Activated CD4-positive, alpha-beta T cell treated with anti-CD3 and anti-CD28 coated beads for 36 hours (primary cell): Measurements from ENCODE around the gene EMILIN3. TPM values are rescaled to one million over a fixed set of nuclear protein-coding genes. Genes with fewer than 3 reads are reported as not detected.

Experiments used
- ATAC-seq: fragments of 200-7000 bp; cut with Tn5 transposase; one replicate; pipeline ENCODE4 v1.10.0; 2021; ENCODE audit warnings: mild to moderate bottlenecking, moderate library complexity
- CTCF ChIA-PET: fragments of 350-600 bp; sonication (Branson Sonifier 250); formaldehyde crosslinking; loops from one replicate; lab custom pipeline; 2021; ENCODE audit warnings: antibody characterized with exemption; lab: Charles Lee
- POLR2A ChIA-PET: fragments of 350-600 bp; sonication (Branson Sonifier 250); formaldehyde crosslinking; loops from one replicate; lab custom pipeline; 2021; ENCODE audit warnings: antibody characterized with exemption, inconsistent platforms; lab: Charles Lee
- DNase-seq: peaks from one replicate; pipeline ENCODE4 v3.0.0-alpha.2; 2020
- H3K27ac Mint-ChIP-seq: one replicate; pipeline ENCODE4 v1.8.0; 2021; ENCODE audit warnings: mixed read lengths
- H3K27me3 Mint-ChIP-seq: one replicate; pipeline ENCODE4 v1.8.0; 2021; ENCODE audit warnings: mixed read lengths
- H3K36me3 Mint-ChIP-seq: one replicate; pipeline ENCODE4 v1.8.0; 2021; ENCODE audit warnings: low read depth, mixed read lengths
- H3K4me1 Mint-ChIP-seq: one replicate; pipeline ENCODE4 v1.8.0; 2021; ENCODE audit warnings: mixed read lengths
- H3K4me3 Mint-ChIP-seq: one replicate; pipeline ENCODE4 v1.8.0; 2021; ENCODE audit warnings: mild to moderate bottlenecking, moderate library complexity, mixed read lengths
- H3K9me3 Mint-ChIP-seq: one replicate; pipeline ENCODE4 v1.8.0; 2021; ENCODE audit warnings: low read depth, mixed read lengths
- intact Hi-C, 2 experiments: fragments of 100-400 bp; cut with DNase I in 1 of 2; cut with micrococcal nuclease in 1 of 2; formaldehyde crosslinking; loops; one replicate each; pipeline versions ENCODE4 v1.14.2 to v1.15.1; 2022 to 2024; cut with DNase I, micrococcal nuclease
- total RNA-seq, 2 experiments: library from RNA; stranded (reverse); gene quantifications; one replicate each; pipeline ENCODE4 v1.2.3, GENCODE V29; 2021

Gene EMILIN3
- total RNA-seq, 2 experiments from 2014 or later, result 0.05 to 0.16 TPM

- Mint-ChIP-seq H3K27me3 (no peaks in the 10 kb centered on the region), H3K27ac (no peak overlapping the region), H3K9me3 (no peaks in the 10 kb centered on the region), H3K36me3 (no peaks in the 10 kb centered on the region), H3K4me1 (peaks cover 13% of the 10 kb centered on the region), H3K4me3 (no peak overlapping the region)
- ATAC-seq (no peak), DNase-seq (no peak)
- ChIA-PET POLR2A (no interaction called here), CTCF (interaction anchor here (0.6 to 1.2 kb wide), 2 partner anchors 10 to 533 kb away, joined by 4 to 5 read pairs; partner anchors contain the start of gene LPIN3)
- intact Hi-C loops, result no loop called here
These were observed 35.7 kb downstream of the EMILIN3 start for GRCh38 chr20:41330941-41331340.

GRCh38 chr20:41330343-41330720 lies 36.3 kb downstream of the EMILIN3 start:
- no peaks in the 10 kb centered on the region for H3K27me3 Mint-ChIP-seq
- ATAC-seq, result no peak
- H3K4me1 Mint-ChIP-seq, result peaks cover 13% of the 10 kb centered on the region
- no peaks in the 10 kb centered on the region for H3K36me3 Mint-ChIP-seq
- intact Hi-C loops, result no loop called here
- H3K9me3 Mint-ChIP-seq, result no peaks in the 10 kb centered on the region
- no peak overlapping the region for H3K4me3 Mint-ChIP-seq
- H3K27ac Mint-ChIP-seq, result no peak overlapping the region
- no peak for DNase-seq
- ChIA-PET CTCF (interaction anchor here (1.2 to 1.8 kb wide), 5 partner anchors 9 to 194 kb away, joined by 4 to 12 read pairs (median 5); partner anchors contain the start of gene LPIN3), POLR2A (no interaction called here)

- POLR2A ChIA-PET, result interaction anchor here (0.6 kb wide), 2 partner anchors 10 to 135 kb away, joined by 3 to 5 read pairs; no protein-coding TSS in a partner anchor
- DNase-seq, result peak; percentile 83
- no peaks in the 10 kb centered on the region for H3K9me3 Mint-ChIP-seq
- H3K4me1 Mint-ChIP-seq, result peaks cover 13% of the 10 kb centered on the region
- peak overlapping the region; percentile 10 for H3K27ac Mint-ChIP-seq
- no peaks in the 10 kb centered on the region for H3K36me3 Mint-ChIP-seq
- CTCF ChIA-PET, result interaction anchor here (0.5 to 1.8 kb wide), 8 partner anchors 8 to 235 kb away, joined by 3 to 12 read pairs (median 4); partner anchors contain the start of gene LPIN3
- no peaks in the 10 kb centered on the region for H3K27me3 Mint-ChIP-seq
- H3K4me3 Mint-ChIP-seq, result no peak overlapping the region
- peak; percentile 100 for ATAC-seq
- intact Hi-C loops, result no loop called here
These were observed 36.9 kb downstream of the EMILIN3 start for GRCh38 chr20:41329435-41330342.

- H3K4me3 Mint-ChIP-seq, result no peak overlapping the region
- H3K9me3 Mint-ChIP-seq, result no peaks in the 10 kb centered on the region
- H3K36me3 Mint-ChIP-seq, result no peaks in the 10 kb centered on the region
- H3K27me3 Mint-ChIP-seq, result no peaks in the 10 kb centered on the region
- intact Hi-C loops, result no loop called here
- H3K4me1 Mint-ChIP-seq, result peaks cover 13% of the 10 kb centered on the region
- H3K27ac Mint-ChIP-seq, result no peak overlapping the region
- CTCF ChIA-PET, result interaction anchor here (1.0 to 1.3 kb wide), 2 partner anchors 12 to 154 kb away, joined by 3 to 4 read pairs; no protein-coding TSS in a partner anchor
- POLR2A ChIA-PET, result no interaction called here
- ATAC-seq (no peak), DNase-seq (no peak)
These were observed 39.4 kb downstream of the EMILIN3 start for GRCh38 chr20:41327178-41327577.

GRCh38 chr20:41320976-41321375 lies 45.6 kb downstream of the EMILIN3 start:
- Mint-ChIP-seq H3K36me3 (no peaks in the 10 kb centered on the region), H3K4me1 (peaks cover 15% of the 10 kb centered on the region), H3K9me3 (no peaks in the 10 kb centered on the region), H3K27ac (no peak overlapping the region), H3K27me3 (no peaks in the 10 kb centered on the region), H3K4me3 (no peak overlapping the region)
- ATAC-seq, result no peak
- intact Hi-C loops, result no loop called here
- POLR2A ChIA-PET, result no interaction called here
- no peak for DNase-seq
- CTCF ChIA-PET, result no interaction called here

- intact Hi-C loops, result no loop called here
- ChIA-PET CTCF (no interaction called here), POLR2A (no interaction called here)
- DNase-seq (no peak), ATAC-seq (no peak)
- Mint-ChIP-seq H3K4me1 (peaks cover 18% of the 10 kb centered on the region), H3K27ac (no peak overlapping the region), H3K27me3 (no peaks in the 10 kb centered on the region), H3K4me3 (no peak overlapping the region), H3K9me3 (no peaks in the 10 kb centered on the region), H3K36me3 (no peaks in the 10 kb centered on the region)
These were observed 46.2 kb downstream of the EMILIN3 start for GRCh38 chr20:41320441-41320840.

- no peak for ATAC-seq
- no peaks in the 10 kb centered on the region for H3K27me3 Mint-ChIP-seq
- ChIA-PET POLR2A (no interaction called here), CTCF (interaction anchor here (1.0 kb wide), 1 partner anchor 183 kb away, joined by 5 read pairs; no protein-coding TSS in a partner anchor)
- no peaks in the 10 kb centered on the region for H3K36me3 Mint-ChIP-seq
- no peaks in the 10 kb centered on the region for H3K9me3 Mint-ChIP-seq
- DNase-seq, result no peak
- intact Hi-C loops, result no loop called here
- H3K27ac Mint-ChIP-seq, result peak overlapping the region; percentile 58
- H3K4me3 Mint-ChIP-seq, result peak overlapping the region; percentile 63
- H3K4me1 Mint-ChIP-seq, result peaks cover 31% of the 10 kb centered on the region
These were observed 48.4 kb downstream of the EMILIN3 start for GRCh38 chr20:41318271-41318649.

GRCh38 chr20:41317546-41318270 lies 48.9 kb downstream of the EMILIN3 start, which contains the start of gene ZHX3:
ZHX3 (minus strand) TSS chr20:41317731; CDS start chr20:41204916, 112,815 bp downstream.
- ChIA-PET CTCF (interaction anchor here (0.5 kb wide), 1 partner anchor 23 kb away, joined by 4 read pairs; the partner anchor contains the start of gene LPIN3), POLR2A (no interaction called here)
- intact Hi-C loops, result loop anchor here (1.0 kb wide), 7 partner anchors 23 to 376 kb away; partner anchors contain the start of genes LPIN3 (in 2 of the 2), CHD6 (in 1 of the 2), PLCG1 (in 1 of the 2) and TOP1 (in 1 of the 2)
- DNase-seq, result peak; percentile 98
- H3K4me1 Mint-ChIP-seq, result peaks cover 31% of the 10 kb centered on the region
- H3K9me3 Mint-ChIP-seq, result no peaks in the 10 kb centered on the region
- peak within 1 kb of the TSS; percentile 66 for H3K27ac Mint-ChIP-seq
- ATAC-seq, result peak; percentile 99
- peak within 1 kb of the TSS; percentile 84 for H3K4me3 Mint-ChIP-seq
- no peaks in the 10 kb centered on the region for H3K36me3 Mint-ChIP-seq
- no peaks in the 10 kb centered on the region for H3K27me3 Mint-ChIP-seq

GRCh38 chr20:41316602-41317545 lies 49.7 kb downstream of the EMILIN3 start:
- ChIA-PET CTCF (interaction anchor here (0.5 to 0.7 kb wide), 2 partner anchors 24 to 257 kb away, joined by 3 to 4 read pairs; partner anchors contain the start of gene LPIN3), POLR2A (no interaction called here)
- H3K9me3 Mint-ChIP-seq, result no peaks in the 10 kb centered on the region
- ATAC-seq (peak; percentile 62), DNase-seq (peak; percentile 87)
- no peaks in the 10 kb centered on the region for H3K27me3 Mint-ChIP-seq
- H3K36me3 Mint-ChIP-seq, result no peaks in the 10 kb centered on the region
- intact Hi-C loops, result loop anchor here (1.0 kb wide), 7 partner anchors 23 to 376 kb away; partner anchors contain the start of genes LPIN3 (in 2 of the 2), CHD6 (in 1 of the 2), PLCG1 (in 1 of the 2) and TOP1 (in 1 of the 2)
- H3K4me3 Mint-ChIP-seq, result peak overlapping the region; percentile 84
- peaks cover 31% of the 10 kb centered on the region for H3K4me1 Mint-ChIP-seq
- H3K27ac Mint-ChIP-seq, result peak overlapping the region; percentile 66

- ATAC-seq, result no peak
- Mint-ChIP-seq H3K27ac (peak overlapping the region; percentile 66), H3K4me3 (peak overlapping the region; percentile 84), H3K9me3 (no peaks in the 10 kb centered on the region), H3K36me3 (no peaks in the 10 kb centered on the region), H3K27me3 (no peaks in the 10 kb centered on the region), H3K4me1 (peaks cover 31% of the 10 kb centered on the region)
- intact Hi-C loops, result no loop called here
- no peak for DNase-seq
- CTCF ChIA-PET, result no interaction called here
- POLR2A ChIA-PET, result interaction anchor here (0.6 kb wide), 2 partner anchors 35 to 269 kb away, joined by 3 to 5 read pairs; no protein-coding TSS in a partner anchor
These were observed 50.6 kb downstream of the EMILIN3 start for GRCh38 chr20:41316051-41316450.
